Measurements from ENCODE around the gene NCS1.

GRCh38 chr9:130186051-130186450 lies 13.8 kb downstream of the NCS1 start:
- TF ChIP-seq EZH2phosphoT487 (IDR thresholded peaks at IDR 0.05; ENCODE audit: insufficient read depth, low read depth) (no peak), EZH2 (IDR thresholded peaks at IDR 0.05; ENCODE audit: insufficient read depth, poor library complexity, severe bottlenecking) (no peak)
